ENCODE measurements around the gene CERS2.

GRCh38 chr1:150961756-150962155 lies 12.9 kb downstream of the CERS2 start:
- TF ChIP-seq POLR2AphosphoS5 (IDR thresholded peaks at IDR 0.05) (no peak), CTCF (IDR thresholded peaks at IDR 0.05) (no peak)

Data from prostate gland (tissue), 2 donors.